Prostate gland (tissue), 2 donors: ENCODE data around the gene SNX13.

ENCODE experiments used
- CTCF ChIP-seq, 4 experiments: fragments of 200-600 bp in 2 of 4; fragments of 450-650 bp in 2 of 4; sonication (generic) in 2 of 4; IDR thresholded peaks; 1 replicate in 3 of 4; 2 replicates in 1 of 4; pipeline ENCODE4 v1.5.1; 2016 to 2019; ENCODE audit warnings: antibody characterized with exemption in 4 of 4, mild to moderate bottlenecking in 2 of 4, moderate library complexity in 2 of 4
- POLR2AphosphoS5 ChIP-seq: sonication (generic); formaldehyde crosslinking; IDR thresholded peaks from one replicate; pipeline ENCODE4 v1.6.1; 2017; ENCODE audit warnings: antibody characterized with exemption

DNA sequence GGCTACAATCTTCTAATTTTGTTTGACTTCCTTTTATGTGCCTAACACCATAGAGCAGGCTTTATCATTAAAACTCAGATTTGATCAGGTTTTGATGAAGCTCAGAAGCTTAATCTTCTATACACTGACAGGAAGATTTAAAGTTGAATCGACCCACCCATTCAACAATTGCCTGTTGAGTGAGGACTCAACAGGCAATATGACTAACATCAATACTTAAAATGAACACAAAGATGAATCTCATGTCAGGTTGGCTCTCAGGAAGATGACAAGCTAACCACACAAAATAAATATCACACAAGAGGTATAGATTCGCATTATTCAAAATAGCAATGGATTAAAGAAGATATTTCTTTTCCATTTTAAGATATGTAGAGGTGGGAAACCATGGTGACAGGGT is 36.7 kb upstream of the SNX13 start:
- TF ChIP-seq POLR2AphosphoS5 (no peak), CTCF (IDR thresholded peaks at IDR 0.05) (no peak)
